K562 (cell line): ENCODE results near the gene MYO1H. TPM values are rescaled to one million over a fixed set of nuclear protein-coding genes. Genes with fewer than 3 reads are reported as not detected.
"Not testable (repeated sequence)": the region's sequence is repeated elsewhere in the genome, so short reads cannot be mapped to it uniquely, and the experiment has no call there.

Source experiments
- ATAC-seq: fragments of 200-7000 bp; cut with Tn5 transposase; 3 replicates; pipeline ENCODE4 v1.9.1; 2020; ENCODE audit warnings: moderate library complexity
- BruUV-seq: library from RNA; stranded (reverse); fragments of 400-500 nt; replicated peaks from 2 replicates; lab custom pipeline; 2021; lab: Mats Ljungman, UMichigan
- CTCF ChIA-PET: fragments of 300-600 bp; formaldehyde crosslinking; extraction: SDS; loops from one replicate; lab custom pipeline; 2021; ENCODE audit warnings: low intra/inter-chr PET ratio; lab: Yijun Ruan, JAX
- POLR2A ChIA-PET: fragments of 300-600, 350-650 bp; sonication (Branson Sonifier 250); formaldehyde crosslinking; extraction: SDS; loops from one replicate; lab custom pipeline; 2021; ENCODE audit warnings: antibody characterized with exemption, inconsistent platforms; lab: Yijun Ruan, JAX
- DNase-seq, 4 experiments: peaks; one replicate each; pipeline versions ENCODE4 v3.0.0 to v3.0.0-alpha.2; 2011 to 2018; ENCODE audit warnings: low spot score in 3 of 4, mixed read lengths in 3 of 4; ENCODE audit errors: extremely low read depth in 1 of 4
- FAIRE-seq: peaks from 2 replicates; lab custom pipeline; 2011; peaks lifted over from hg19 to GRCh38; lab: Jason Lieb, UNC
- H2AFZ ChIP-seq: 2 replicates; pipeline ENCODE4 v1.6.0; 2011; ENCODE audit warnings: low read depth, low read length, control low read depth, inconsistent platforms
- H3K27ac ChIP-seq: fragments of 200-600 bp; 3 replicates; pipeline ENCODE4 v1.8.0; 2011; ENCODE audit warnings: low read depth, mild to moderate bottlenecking, control low read depth, inconsistent platforms, low read length, moderate library complexity, mixed read lengths; ENCODE audit errors: extremely low read depth
- H3K27me3 ChIP-seq, 2 experiments: fragments of 300-600 bp in 1 of 2; 2 replicates in 1 of 2; 3 replicates in 1 of 2; pipeline versions ENCODE4 v1.6.0 to v1.8.0; 2011; ENCODE audit warnings: inconsistent platforms in 2 of 2, low read length in 2 of 2, mild to moderate bottlenecking in 1 of 2, mixed read lengths in 1 of 2, moderate library complexity in 1 of 2; ENCODE audit not compliant: control insufficient read depth in 2 of 2, insufficient read depth in 2 of 2
- H3K36me3 ChIP-seq: fragments of 300-600 bp; 3 replicates; pipeline ENCODE4 v1.8.0; 2011; ENCODE audit warnings: mild to moderate bottlenecking, low read length, inconsistent platforms; ENCODE audit not compliant: control insufficient read depth, insufficient read depth
- H3K4me1 ChIP-seq, 2 experiments: fragments of 200-600 bp in 1 of 2; replicated peaks in 1 of 2; 2 replicates in 1 of 2; 3 replicates in 1 of 2; pipeline versions ENCODE4 v1.5.1 to v1.8.0; 2011; ENCODE audit warnings: inconsistent platforms in 2 of 2, low read length in 2 of 2, mild to moderate bottlenecking in 1 of 2, mixed read lengths in 1 of 2, moderate library complexity in 1 of 2; ENCODE audit not compliant: control insufficient read depth in 2 of 2, insufficient read depth in 2 of 2
- H3K4me2 ChIP-seq: 2 replicates; pipeline ENCODE4 v1.6.1; 2011; ENCODE audit warnings: low read length, control low read depth, inconsistent platforms, mixed read lengths; ENCODE audit not compliant: insufficient read depth
- H3K4me3 ChIP-seq: fragments of 200-600 bp; sonication (generic), shearing (Covaris generic); 2 replicates; pipeline ENCODE4 v1.5.1; 2016; ENCODE audit warnings: control low read depth, inconsistent platforms
- H3K79me2 ChIP-seq: fragments of 200-600 bp; 3 replicates; pipeline ENCODE4 v1.8.0; 2011; ENCODE audit warnings: low read length, inconsistent platforms; ENCODE audit not compliant: control insufficient read depth, insufficient read depth
- H3K9ac ChIP-seq, 2 experiments: 2 replicates each; pipeline versions ENCODE4 v1.6.0 to v1.6.1; 2011; ENCODE audit warnings: low read depth in 2 of 2, low read length in 2 of 2, control low read depth in 1 of 2, inconsistent platforms in 1 of 2, mild to moderate bottlenecking in 1 of 2, mixed read lengths in 1 of 2; ENCODE audit not compliant: insufficient read depth in 1 of 2
- H3K9me1 ChIP-seq: one replicate; pipeline ENCODE4 v1.6.0; 2011; ENCODE audit warnings: inconsistent platforms, mild to moderate bottlenecking, low read length, moderate library complexity; ENCODE audit not compliant: control insufficient read depth, insufficient read depth
- H3K9me3 ChIP-seq: replicated peaks from 2 replicates; pipeline ENCODE4 v1.5.1; 2011; ENCODE audit warnings: low read depth, low read length, inconsistent platforms; ENCODE audit not compliant: control insufficient read depth, insufficient read depth
- H4K20me1 ChIP-seq: replicated peaks from 2 replicates; pipeline ENCODE4 v1.6.1; 2011; ENCODE audit warnings: low read length, inconsistent platforms, mixed read lengths; ENCODE audit not compliant: control insufficient read depth, insufficient read depth
- HEY1 ChIP-seq: fragments of 250-450 bp; sonication (Bioruptor Pico); IDR thresholded peaks from 2 replicates; pipeline ENCODE4 v1.5.0; 2020; ENCODE audit warnings: mild to moderate bottlenecking, moderate library complexity, borderline replicate concordance
- HMG20A ChIP-seq: fragments of 450-650 bp; formaldehyde crosslinking; conservative IDR thresholded peaks from 2 replicates; pipeline ENCODE4 v1.4.0; 2020; ENCODE audit warnings: mild to moderate bottlenecking, mixed read lengths
- HOXB6 ChIP-seq: fragments of 250-450 bp; sonication (Bioruptor Pico); IDR thresholded peaks from 2 replicates; pipeline ENCODE4 v1.5.1; 2022; ENCODE audit warnings: mild to moderate bottlenecking, borderline replicate concordance
- KLF10 ChIP-seq: fragments of 250-450 bp; sonication (Bioruptor Pico); IDR thresholded peaks from 2 replicates; pipeline ENCODE4 v1.6.1; 2021; ENCODE audit warnings: matching md5 sums
- PTBP1 ChIP-seq: fragments of 200-400 bp; formaldehyde crosslinking; IDR thresholded peaks from 2 replicates; pipeline ENCODE4 v1.6.1; 2017; ENCODE audit warnings: low read depth, low read length
- RB1 ChIP-seq: fragments of 450-650 bp; IDR thresholded peaks from 2 replicates; pipeline ENCODE4 v1.6.1; 2017; ENCODE audit warnings: low read depth, mild to moderate bottlenecking
- SRSF9 ChIP-seq: fragments of 200-400 bp; formaldehyde crosslinking; IDR thresholded peaks from 2 replicates; pipeline ENCODE4 v1.6.1; 2017; ENCODE audit warnings: low read depth, low read length, borderline replicate concordance
- TCF7L2 ChIP-seq: fragments of 150-350 bp; IDR thresholded peaks from 2 replicates; pipeline ENCODE4 v1.6.1; 2016; ENCODE audit warnings: low read depth, mild to moderate bottlenecking, low read length, moderate library complexity
- THAP7 ChIP-seq: fragments of 250-450 bp; sonication (Bioruptor Pico); IDR thresholded peaks from 2 replicates; pipeline ENCODE4 v1.5.0; 2021
- TOE1 ChIP-seq, 2 experiments: fragments of 450-650 bp in 1 of 2; sonication (generic) in 1 of 2; formaldehyde crosslinking in 1 of 2; IDR thresholded peaks; 2 replicates each; pipeline versions ENCODE4 v1.7.1 to v1.8.0; 2016 to 2022; ENCODE audit warnings: borderline replicate concordance in 2 of 2, mild to moderate bottlenecking in 2 of 2, antibody characterized with exemption in 1 of 2, inconsistent platforms in 1 of 2, low read depth in 1 of 2, missing genetic modification reagents in 1 of 2, moderate library complexity in 1 of 2
- ZNF282 ChIP-seq: sonication (generic); formaldehyde crosslinking; IDR thresholded peaks from 2 replicates; pipeline ENCODE4 v1.8.1; 2023; ENCODE audit warnings: missing genetic modification reagents
- ZNF445 ChIP-seq: fragments of 250-450 bp; sonication (Bioruptor Pico); IDR thresholded peaks from 2 replicates; pipeline ENCODE4 v1.4.0; 2020; ENCODE audit warnings: low read depth, mild to moderate bottlenecking, moderate library complexity
- ZNF561 ChIP-seq: fragments of 450-650 bp; formaldehyde crosslinking; conservative IDR thresholded peaks from 2 replicates; pipeline ENCODE4 v1.4.0; 2020; ENCODE audit warnings: mild to moderate bottlenecking, moderate library complexity
- WGBS: fragments of 100-300 bp; shearing (Covaris generic); methylation state at CpG from one replicate; pipeline ENCODE4 v1.1.6; 2016; ENCODE audit warnings: low coverage, mixed read lengths; ENCODE audit not compliant: insufficient coverage; ENCODE audit errors: missing lambda C conversion rate; 5-methylcytosine and 5-hydroxymethylcytosine counted together
- in situ Hi-C: fragments of 300-500 bp; cut with MboI; formaldehyde crosslinking; loops from 4 replicates; pipeline ENCODE4 v1.15.0; 2018; ENCODE audit warnings: inconsistent platforms, mixed read lengths
- intact Hi-C: fragments of 100-400 bp; cut with micrococcal nuclease; formaldehyde crosslinking; loops from 2 replicates; pipeline ENCODE4 v1.14.2; 2022
- polyA plus RNA-seq, 8 experiments: library from polyadenylated mRNA; depleted of rRNA in 4 of 8; stranded (reverse) in 5 of 8; unstranded in 3 of 8; fragments of >200 nt; fragmentation: Nextera tagmentation in 2 of 8; fragmentation: Illumina TruSeq in 1 of 8; extraction: Ambion mirVana in 2 of 8; extraction: Trizol in 1 of 8; gene quantifications; 2 replicates each; pipeline versions ENCODE4 v1.2.1 to v1.2.3, GENCODE V29; 2011 to 2014; ENCODE audit warnings: inconsistent platforms in 1 of 8, missing spikeins in 1 of 8
- total RNA-seq, 7 experiments: library from RNA; depleted of rRNA in 6 of 7; stranded (reverse); fragments of >200 nt in 6 of 7; fragmentation: Illumina TruSeq in 2 of 7; extraction: Trizol in 2 of 7; gene quantifications; 2 replicates each; pipeline versions ENCODE4 v1.2.1 to v1.2.3, GENCODE V29; 2011 to 2021; ENCODE audit warnings: low replicate concordance in 1 of 7

MYO1H gene
- total and polyA plus RNA-seq, 9 of the 15 experiments (the other 6 are each of a cell fraction or from before 2014, with no cell fraction given) = not detected

- intact Hi-C loops, H3K36me3 ChIP-seq, H3K4me2 ChIP-seq, H3K9ac ChIP-seq, ATAC-seq, H3K9me3 ChIP-seq, DNase-seq, H3K9me1 ChIP-seq, CTCF ChIA-PET, H3K27me3 ChIP-seq, in situ Hi-C loops, FAIRE-seq, H3K4me3 ChIP-seq, H3K27ac ChIP-seq, H2AFZ ChIP-seq, BruUV-seq: not testable (repeated sequence)
- peaks cover 12 to 14% of the 10 kb centered on the region in 2 experiments; a peak in 4 of 5 replicates for H3K4me1 ChIP-seq
- 0 out of 2 replicates have a peak, but pooled peaks cover 16% of the 10 kb centered on the region for H4K20me1 ChIP-seq
- POLR2A ChIA-PET = interaction anchor here (0.6 to 1.5 kb wide), 7 partner anchors 10 to 65 kb away, joined by 3 to 9 read pairs (median 3); no protein-coding TSS in a partner anchor
- WGBS = 90% methylated on average over 14 of the region's 16 CpGs
- peaks cover 73% of the 10 kb centered on the region for H3K79me2 ChIP-seq
Observed at GRCh38 chr12:109473526-109474270, 126.0 kb downstream of the MYO1H start.

- no peaks in the 10 kb centered on the region for H3K27me3 ChIP-seq
- ATAC-seq = no peak
- no TSS peak for BruUV-seq
- H3K27ac ChIP-seq = no peak overlapping the region
- peaks cover 4% of the 10 kb centered on the region for H3K9me1 ChIP-seq
- 0 out of 2 replicates have a peak, but pooled peaks cover 12% of the 10 kb centered on the region for H4K20me1 ChIP-seq
- no peak for DNase-seq
- H3K4me1 ChIP-seq = peaks cover 9 to 13% of the 10 kb centered on the region in 2 experiments; a peak in 4 of 5 replicates
- in situ Hi-C loops = no loop called here
- WGBS = 70% methylated on average over 7 of the region's 7 CpGs
- TF ChIP-seq PTBP1 = no peak
- no peak for TF ChIP-seq TCF7L2
- TF ChIP-seq ZNF282 (CRISPR knock-in tag) = no peak
- TF ChIP-seq KLF10 (CRISPR knock-in tag) = no peak
- no peak for TF ChIP-seq TOE1 (IDR thresholded peaks at IDR 0.05; ENCODE audit: borderline replicate concordance)
- no peak for TF ChIP-seq TOE1 (CRISPR knock-in tag; IDR thresholded peaks at IDR 0.05; ENCODE audit: borderline replicate concordance, low read depth)
- no peak for TF ChIP-seq ZNF561 (CRISPR knock-in tag)
- no peak for TF ChIP-seq ZNF445 (CRISPR knock-in tag)
- no peak for TF ChIP-seq HMG20A
- no peak for TF ChIP-seq HOXB6
- no peak for TF ChIP-seq HEY1 (CRISPR knock-in tag)
- no peak for TF ChIP-seq THAP7 (CRISPR knock-in tag)
- no peak for TF ChIP-seq SRSF9
- no peak for TF ChIP-seq RB1
- TF ChIP-seq, all 486 proteins: peak for 0
- H3K9ac ChIP-seq = no peak overlapping the region
- no peaks in the 10 kb centered on the region; the same call in 2 of the 3 replicates for H3K36me3 ChIP-seq
- H2AFZ ChIP-seq = no peak overlapping the region
- no peak overlapping the region for H3K4me2 ChIP-seq
- FAIRE-seq = no peak
- CTCF ChIA-PET = no interaction called here
- intact Hi-C loops = loop anchor here (5.0 kb wide), 1 partner anchor 43 kb away; no protein-coding TSS in a partner anchor
- H3K4me3 ChIP-seq = no peak overlapping the region
- peaks cover 78% of the 10 kb centered on the region for H3K79me2 ChIP-seq
- POLR2A ChIA-PET = no interaction called here
- H3K9me3 ChIP-seq = no peaks in the 10 kb centered on the region
Observed at GRCh38 chr12:109475121-109475520, 127.4 kb downstream of the MYO1H start.
